Endothelial cell of umbilical vein (primary cell): Measurements from ENCODE around the gene TM9SF3. TPM values are rescaled to one million over a fixed set of nuclear protein-coding genes. Genes with fewer than 3 reads are reported as not detected.

Source experiments
- BruUV-seq: library from RNA; stranded (reverse); fragments of 400-500 nt; replicated peaks from 2 replicates; lab custom pipeline; 2021; lab: Mats Ljungman, UMichigan
- CTCF ChIA-PET: fragments of 300-600, 350-600 bp; sonication (Branson Sonifier 250); formaldehyde crosslinking; loops from one replicate; lab custom pipeline; 2021; ENCODE audit warnings: antibody characterized with exemption, inconsistent platforms; lab: Charles Lee
- POLR2A ChIA-PET: fragments of 300-600, 350-600 bp; sonication (Branson Sonifier 250); formaldehyde crosslinking; loops from one replicate; lab custom pipeline; 2021; ENCODE audit warnings: antibody characterized with exemption, inconsistent platforms; lab: Charles Lee
- DNase-seq: peaks from one replicate; pipeline ENCODE4 v3.0.0-alpha.2; 2011; ENCODE audit warnings: low read depth, low spot score
- FAIRE-seq: peaks from 2 replicates; lab custom pipeline; 2011; peaks lifted over from hg19 to GRCh38; lab: Jason Lieb, UNC
- H2AFZ ChIP-seq: 2 replicates; pipeline ENCODE4 v1.6.0; 2012; ENCODE audit warnings: low read depth, low read length, control low read depth, inconsistent platforms
- H3K27ac ChIP-seq: 2 replicates; pipeline ENCODE4 v1.5.1; 2011; ENCODE audit warnings: low read depth, mild to moderate bottlenecking, control low read depth, low read length, moderate library complexity; ENCODE audit not compliant: insufficient read depth
- H3K27me3 ChIP-seq, 2 experiments: 2 replicates each; pipeline versions ENCODE4 v1.6.0 to v1.6.1; 2011; ENCODE audit warnings: low read length in 2 of 2, mixed read lengths in 1 of 2; ENCODE audit not compliant: control insufficient read depth in 2 of 2, insufficient read depth in 2 of 2
- H3K36me3 ChIP-seq, 2 experiments: 2 replicates in 1 of 2; 3 replicates in 1 of 2; pipeline ENCODE4 v1.5.1; 2011; ENCODE audit warnings: low read length in 2 of 2, mild to moderate bottlenecking in 1 of 2, moderate library complexity in 1 of 2; ENCODE audit not compliant: control insufficient read depth in 2 of 2, insufficient read depth in 2 of 2; ENCODE audit errors: extremely low read depth in 1 of 2
- H3K4me1 ChIP-seq: 3 replicates; pipeline ENCODE4 v1.5.1; 2011; ENCODE audit warnings: mild to moderate bottlenecking, low read length; ENCODE audit not compliant: control insufficient read depth, insufficient read depth; ENCODE audit errors: extremely low read depth
- H3K4me2 ChIP-seq: 2 replicates; pipeline ENCODE4 v1.6.1; 2011; ENCODE audit warnings: low read length, control low read depth, mixed read lengths; ENCODE audit not compliant: insufficient read depth
- H3K4me3 ChIP-seq, 3 experiments: fragments of 200-600 bp in 1 of 3; sonication (generic), shearing (Covaris generic) in 1 of 3; replicated peaks in 1 of 3; 2 replicates each; pipeline ENCODE4 v1.5.1; 2011 to 2016; ENCODE audit warnings: control low read depth in 3 of 3, low read length in 3 of 3, mild to moderate bottlenecking in 2 of 3, inconsistent platforms in 1 of 3, low read depth in 1 of 3, moderate library complexity in 1 of 3; ENCODE audit not compliant: insufficient read depth in 1 of 3
- H3K79me2 ChIP-seq: 2 replicates; pipeline ENCODE4 v1.6.0; 2012; ENCODE audit warnings: low read length, inconsistent platforms; ENCODE audit not compliant: control insufficient read depth, insufficient read depth
- H3K9ac ChIP-seq: replicated peaks from 2 replicates; pipeline ENCODE3; 2011; ENCODE audit warnings: low read length, control low read depth; ENCODE audit not compliant: insufficient read depth; ENCODE audit errors: extremely low read depth
- H3K9me1 ChIP-seq: replicated peaks from 3 replicates; pipeline ENCODE4 v1.6.0; 2011; ENCODE audit warnings: mild to moderate bottlenecking, low read length; ENCODE audit not compliant: control insufficient read depth, insufficient read depth; ENCODE audit errors: extremely low read depth
- H3K9me3 ChIP-seq: replicated peaks from 2 replicates; pipeline ENCODE4 v1.5.1; 2012; ENCODE audit warnings: low read length, inconsistent platforms; ENCODE audit not compliant: control insufficient read depth, insufficient read depth
- H4K20me1 ChIP-seq: replicated peaks from 2 replicates; pipeline ENCODE3; 2011; ENCODE audit warnings: mild to moderate bottlenecking, low read length; ENCODE audit not compliant: control insufficient read depth, insufficient read depth; ENCODE audit errors: extremely low read depth
- CTCF ChIP-seq, 2 donors: IDR thresholded peaks; 1 replicate in 1 of 2; 2 replicates in 1 of 2; pipeline ENCODE4 v1.5.1; 2011; ENCODE audit warnings: low read length in 2 of 2, mild to moderate bottlenecking in 2 of 2, moderate library complexity in 2 of 2, control low read depth in 1 of 2, inconsistent platforms in 1 of 2, low read depth in 1 of 2; ENCODE audit not compliant: insufficient read depth in 1 of 2; ENCODE audit errors: extremely low read depth in 1 of 2
- EZH2 ChIP-seq: IDR thresholded peaks from 2 replicates; pipeline ENCODE4 v1.6.1; 2012; ENCODE audit warnings: borderline replicate concordance, low read depth, mild to moderate bottlenecking, moderate library complexity, low read length, inconsistent platforms; ENCODE audit not compliant: severe bottlenecking
- FOS ChIP-seq: IDR thresholded peaks from 2 replicates; pipeline ENCODE4 v1.6.1; 2011; ENCODE audit warnings: mild to moderate bottlenecking, low read length, moderate library complexity, borderline replicate concordance; ENCODE audit not compliant: insufficient read depth
- GATA2 ChIP-seq: IDR thresholded peaks from 2 replicates; pipeline ENCODE4 v1.7.0; 2011; ENCODE audit warnings: low read depth, mild to moderate bottlenecking, moderate library complexity, mixed read lengths, low read length; ENCODE audit not compliant: insufficient read length, insufficient read depth
- JUN ChIP-seq: IDR thresholded peaks from 2 replicates; pipeline ENCODE4 v1.6.1; 2011; ENCODE audit warnings: borderline replicate concordance, low read depth; ENCODE audit not compliant: insufficient read length, insufficient read depth
- MAX ChIP-seq: IDR thresholded peaks from 2 replicates; pipeline ENCODE4 v1.6.1; 2011; ENCODE audit not compliant: insufficient read depth, insufficient read length
- MYC ChIP-seq: IDR thresholded peaks from one replicate; pipeline ENCODE4 v1.6.1; 2011; ENCODE audit warnings: mild to moderate bottlenecking, low read depth, low read length
- POLR2A ChIP-seq: IDR thresholded peaks from 2 replicates; pipeline ENCODE4 v1.6.1; 2012; ENCODE audit warnings: low read depth, mild to moderate bottlenecking, control low read depth, low read length
- POLR2AphosphoS5 ChIP-seq: IDR thresholded peaks from 2 replicates; pipeline ENCODE4 v1.6.1; 2012; ENCODE audit warnings: low read depth, mild to moderate bottlenecking, control low read depth, low read length, moderate library complexity; ENCODE audit not compliant: insufficient read depth
- dilution Hi-C: fragments of 300-500 bp; cut with MboI; formaldehyde crosslinking; loops from one replicate; pipeline ENCODE4 v1.15.0; 2019; ENCODE audit warnings: low sequenced_read_pairs; ENCODE audit not compliant: extremely low pct_ligation_motif_present
- intact Hi-C: fragments of 100-400 bp; cut with micrococcal nuclease; formaldehyde crosslinking; loops from one replicate; pipeline ENCODE4 v1.10.0; 2022
- polyA plus RNA-seq, 4 experiments: library from polyadenylated mRNA; depleted of rRNA in 3 of 4; stranded (reverse) in 3 of 4; unstranded in 1 of 4; fragments of >200 nt; gene quantifications; 2 replicates each; pipeline versions ENCODE4 v1.2.1 to v1.2.3, GENCODE V29; 2011 to 2012; ENCODE audit warnings: missing spikeins in 1 of 4
- total RNA-seq: library from RNA; stranded (reverse); gene quantifications from 2 replicates; pipeline ENCODE4 v1.2.3, GENCODE V29; 2021

TM9SF3 gene
- total and polyA plus RNA-seq, 2 donors (not counting 3 experiments of a cell fraction or from before 2014, with no cell fraction given), result 133 to 144 TPM

GRCh38 chr10:96565774-96566173 lies 21.0 kb downstream of the TM9SF3 start:
- Histone ChIP-seq H3K9ac (no peak overlapping the region), H3K36me3 (peaks cover 2 to 11% of the 10 kb centered on the region in 2 experiments), H3K4me1 (peaks cover 6% of the 10 kb centered on the region), H4K20me1 (peaks cover 11% of the 10 kb centered on the region), H3K9me1 (peaks cover 2% of the 10 kb centered on the region), H3K9me3 (no peaks in the 10 kb centered on the region), H3K27me3 (no peaks in the 10 kb centered on the region), H3K27ac (no peak overlapping the region), H3K79me2 (peaks cover 90% of the 10 kb centered on the region), H3K4me3 (no peak overlapping the region), H2AFZ (no peak overlapping the region), H3K4me2 (no peak overlapping the region)
- ChIA-PET CTCF (interaction anchor here (0.6 to 2.2 kb wide), 5 partner anchors 9 to 52 kb away, joined by 3 to 13 read pairs (median 3); partner anchors contain the start of gene TLL2), POLR2A (no interaction called here)
- BruUV-seq, result no TSS peak
- peak; percentile 27 for TF ChIP-seq JUN
- peak; percentile 86 for TF ChIP-seq FOS
- no peak for TF ChIP-seq MYC
- intact Hi-C loops, result loop anchor here (2.0 kb wide), 1 partner anchor 19 kb away; no protein-coding TSS in a partner anchor
- FAIRE-seq (peak; percentile 76), DNase-seq (peak; percentile 65)
- dilution Hi-C loops, result no loop called here

GRCh38 chr10:96560966-96561887 lies 25.6 kb downstream of the TM9SF3 start:
- Histone ChIP-seq H4K20me1 (peaks cover 11% of the 10 kb centered on the region), H3K27me3 (no peaks in the 10 kb centered on the region), H3K9me1 (no peaks in the 10 kb centered on the region), H3K4me2 (no peak overlapping the region), H2AFZ (no peak overlapping the region), H3K4me1 (peaks cover 6% of the 10 kb centered on the region), H3K4me3 (no peak overlapping the region), H3K27ac (no peak overlapping the region), H3K9me3 (no peaks in the 10 kb centered on the region), H3K36me3 (peaks cover 5 to 15% of the 10 kb centered on the region in 2 experiments), H3K79me2 (peaks cover 75% of the 10 kb centered on the region), H3K9ac (no peak overlapping the region)
- intact Hi-C loops (no loop called here), dilution Hi-C loops (no loop called here)
- TF ChIP-seq CTCF (IDR thresholded peaks at IDR 0.05; ENCODE audit: extremely low read depth in 1 of 2, insufficient read depth in 1 of 2, low read depth in 1 of 2, low read length in 2 of 2), result no peak
- TF ChIP-seq FOS, result no peak
- TF ChIP-seq MAX, result no peak
- no peak for TF ChIP-seq MYC
- TF ChIP-seq EZH2, result no peak
- no peak for TF ChIP-seq GATA2
- no peak for TF ChIP-seq JUN
- TF ChIP-seq POLR2A, result no peak
- TF ChIP-seq POLR2AphosphoS5, result no peak
- FAIRE-seq, result no peak
- no peak for DNase-seq
- ChIA-PET POLR2A (no interaction called here), CTCF (interaction anchor here (0.8 to 1.9 kb wide), 2 partner anchors 10 to 165 kb away, joined by 3 to 7 read pairs; no protein-coding TSS in a partner anchor)
- no TSS peak for BruUV-seq
